Coronary artery (tissue), 2 donors: ENCODE data around the gene ALKBH4.
A peak's percentile ranks its signal among the peaks of the same experiment; 100 is the strongest.

Experiments used
- DNase-seq: peaks from one replicate; pipeline ENCODE4 v3.0.0-alpha.2; 2017; ENCODE audit warnings: low spot score
- H3K27ac ChIP-seq, 2 donors: fragments of 200-600 bp; sonication (generic); one replicate each; pipeline ENCODE4 v1.5.1; 2016 to 2019
- H3K4me3 ChIP-seq: fragments of 200-600 bp; sonication (generic); 2 replicates; pipeline ENCODE4 v1.5.1; 2016; ENCODE audit warnings: mild to moderate bottlenecking, moderate library complexity
- TF ChIP-seq, protein P1 (sequence below): fragments of 200-600 bp; sonication (generic); IDR thresholded peaks from one replicate; pipeline ENCODE4 v1.5.1; 2019; ENCODE audit warnings: antibody characterized with exemption

The ALKBH4 gene

DNA sequence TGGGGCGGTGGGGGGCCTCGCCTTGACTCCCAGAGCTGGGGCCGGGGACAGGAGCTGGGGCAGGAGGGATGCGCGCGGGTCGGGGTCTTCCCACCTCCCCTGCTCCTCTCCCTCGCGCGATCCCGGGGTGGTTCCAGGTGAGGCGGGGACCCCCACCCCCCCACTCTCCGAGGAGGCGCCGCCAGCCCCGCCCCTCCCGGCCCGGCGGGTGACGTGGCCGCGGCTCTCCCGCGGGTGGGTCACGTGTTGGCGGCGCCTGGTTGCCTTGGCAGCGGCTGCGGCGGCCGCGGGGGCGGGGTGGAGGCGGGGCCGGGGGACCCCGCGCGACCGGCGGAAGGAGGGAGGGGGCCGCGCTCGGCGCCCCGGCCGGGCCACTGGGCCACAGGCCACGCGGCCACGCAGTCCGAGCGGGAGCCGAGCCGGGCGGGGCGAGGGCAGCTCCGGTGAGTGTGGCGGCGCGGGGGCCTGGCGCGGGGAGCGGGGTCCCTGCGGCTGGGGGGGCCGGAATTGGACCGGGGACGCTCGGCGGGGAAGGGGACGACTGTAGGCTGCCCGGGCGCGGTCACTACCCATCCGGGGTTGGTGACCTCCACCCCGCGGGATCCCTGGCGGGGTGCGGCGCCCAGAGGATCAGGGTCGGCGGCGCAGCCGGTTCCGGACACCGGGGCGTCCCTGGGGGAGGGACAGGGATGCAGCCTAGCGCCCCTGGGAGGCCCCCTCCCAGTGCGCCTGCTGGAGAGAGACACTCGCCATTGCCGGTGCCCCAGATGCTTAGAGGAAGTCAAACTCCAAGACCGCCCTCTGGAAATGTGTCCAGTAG, 31.2 kb downstream of the ALKBH4 start, which contains the start of gene ORAI2:
Gene ORAI2, plus strand, starts transcription at position 357 of the 820 bp plus-strand sequence. CDS start 5,382 bp downstream, outside the sequence.
- peak; percentile 79 for DNase-seq

DNA sequence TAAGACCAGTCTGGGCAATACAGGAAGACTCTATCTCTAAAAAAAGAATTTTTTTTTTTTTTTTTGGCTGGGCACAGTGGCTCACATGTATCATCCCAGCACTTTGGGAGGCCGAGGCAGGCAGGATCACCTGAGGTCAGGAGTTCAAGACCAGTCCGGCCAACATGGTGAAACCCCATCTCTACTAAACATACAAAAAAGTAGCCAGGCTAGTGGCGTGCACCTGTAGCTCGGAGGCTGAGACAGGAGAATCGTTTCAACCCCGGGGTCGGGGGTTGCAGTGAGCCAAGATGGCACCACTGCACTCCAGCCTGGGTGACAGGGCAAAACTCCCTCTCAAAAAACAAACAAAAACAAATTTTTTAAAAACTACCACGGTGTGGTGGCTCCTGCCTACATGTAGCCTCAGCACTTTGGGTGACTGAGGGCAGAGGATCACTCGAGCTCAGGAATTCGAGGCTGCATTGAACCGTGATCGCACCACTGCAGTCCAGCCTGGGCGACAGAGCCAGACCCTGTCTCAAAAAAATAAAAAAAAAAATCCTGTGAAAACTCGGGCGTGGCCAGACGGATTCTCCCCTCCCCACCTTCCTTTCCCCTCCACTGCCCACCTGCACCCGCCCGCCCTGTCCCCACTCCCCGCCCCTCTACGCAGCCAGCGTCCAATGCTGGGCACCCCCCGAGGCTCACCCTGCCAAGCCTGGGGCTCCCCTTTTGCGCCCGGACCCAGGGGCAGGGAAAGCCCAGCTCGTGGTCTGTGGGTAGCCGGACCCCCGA, 32.0 kb downstream of the ALKBH4 start:
- H3K4me3 ChIP-seq, result peak overlapping the region; percentile 99
- TF ChIP-seq, protein P1, sequence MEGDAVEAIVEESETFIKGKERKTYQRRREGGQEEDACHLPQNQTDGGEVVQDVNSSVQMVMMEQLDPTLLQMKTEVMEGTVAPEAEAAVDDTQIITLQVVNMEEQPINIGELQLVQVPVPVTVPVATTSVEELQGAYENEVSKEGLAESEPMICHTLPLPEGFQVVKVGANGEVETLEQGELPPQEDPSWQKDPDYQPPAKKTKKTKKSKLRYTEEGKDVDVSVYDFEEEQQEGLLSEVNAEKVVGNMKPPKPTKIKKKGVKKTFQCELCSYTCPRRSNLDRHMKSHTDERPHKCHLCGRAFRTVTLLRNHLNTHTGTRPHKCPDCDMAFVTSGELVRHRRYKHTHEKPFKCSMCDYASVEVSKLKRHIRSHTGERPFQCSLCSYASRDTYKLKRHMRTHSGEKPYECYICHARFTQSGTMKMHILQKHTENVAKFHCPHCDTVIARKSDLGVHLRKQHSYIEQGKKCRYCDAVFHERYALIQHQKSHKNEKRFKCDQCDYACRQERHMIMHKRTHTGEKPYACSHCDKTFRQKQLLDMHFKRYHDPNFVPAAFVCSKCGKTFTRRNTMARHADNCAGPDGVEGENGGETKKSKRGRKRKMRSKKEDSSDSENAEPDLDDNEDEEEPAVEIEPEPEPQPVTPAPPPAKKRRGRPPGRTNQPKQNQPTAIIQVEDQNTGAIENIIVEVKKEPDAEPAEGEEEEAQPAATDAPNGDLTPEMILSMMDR, result no peak
- DNase-seq, result no peak
- peak overlapping the region; percentile 38 to 87 for H3K27ac ChIP-seq

More for the DNA sequence above, 31.2 kb downstream of the ALKBH4 start, which contains the start of gene ORAI2:
- Histone ChIP-seq H3K4me3 (peak within 1 kb of the TSS; percentile 99), H3K27ac (peak within 1 kb of the TSS; percentile 62 to 87)
- TF ChIP-seq, protein P1, result no peak

DNA sequence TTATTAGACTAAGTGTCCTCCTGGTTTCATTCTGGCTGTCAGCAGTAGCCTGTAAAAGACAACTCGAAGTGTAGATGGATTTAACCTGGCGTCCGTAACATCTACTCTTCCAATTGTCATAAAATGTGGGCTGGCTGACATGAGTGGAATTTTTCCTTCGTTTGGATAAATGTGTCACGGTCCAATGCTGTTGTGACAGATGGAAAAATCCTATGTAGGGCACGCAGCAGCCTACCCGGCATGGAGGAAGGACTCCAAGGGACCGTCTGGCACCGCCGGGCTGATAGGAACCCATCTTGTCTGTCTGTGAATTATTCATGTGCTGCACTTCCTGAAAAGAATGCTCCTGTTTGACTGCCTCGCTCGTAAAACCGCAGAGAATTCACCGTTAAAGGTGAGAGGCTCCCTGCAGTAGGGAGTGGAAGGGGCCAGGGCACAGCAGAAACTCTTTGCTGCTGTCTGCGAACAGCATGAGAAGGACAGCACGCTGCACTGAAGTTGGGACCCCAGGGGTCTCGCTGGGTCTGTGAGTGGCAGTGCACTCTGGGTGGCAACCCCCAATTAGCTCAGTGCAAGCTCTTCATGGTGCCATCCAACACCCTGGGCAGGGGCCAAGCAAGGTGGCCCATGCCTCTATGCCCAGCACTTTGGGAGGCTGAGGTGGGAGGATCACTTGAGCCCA, 32.9 kb downstream of the ALKBH4 start:
- no peak for DNase-seq
- no peak overlapping the region for H3K4me3 ChIP-seq
- TF ChIP-seq, protein P1, result no peak

DNA sequence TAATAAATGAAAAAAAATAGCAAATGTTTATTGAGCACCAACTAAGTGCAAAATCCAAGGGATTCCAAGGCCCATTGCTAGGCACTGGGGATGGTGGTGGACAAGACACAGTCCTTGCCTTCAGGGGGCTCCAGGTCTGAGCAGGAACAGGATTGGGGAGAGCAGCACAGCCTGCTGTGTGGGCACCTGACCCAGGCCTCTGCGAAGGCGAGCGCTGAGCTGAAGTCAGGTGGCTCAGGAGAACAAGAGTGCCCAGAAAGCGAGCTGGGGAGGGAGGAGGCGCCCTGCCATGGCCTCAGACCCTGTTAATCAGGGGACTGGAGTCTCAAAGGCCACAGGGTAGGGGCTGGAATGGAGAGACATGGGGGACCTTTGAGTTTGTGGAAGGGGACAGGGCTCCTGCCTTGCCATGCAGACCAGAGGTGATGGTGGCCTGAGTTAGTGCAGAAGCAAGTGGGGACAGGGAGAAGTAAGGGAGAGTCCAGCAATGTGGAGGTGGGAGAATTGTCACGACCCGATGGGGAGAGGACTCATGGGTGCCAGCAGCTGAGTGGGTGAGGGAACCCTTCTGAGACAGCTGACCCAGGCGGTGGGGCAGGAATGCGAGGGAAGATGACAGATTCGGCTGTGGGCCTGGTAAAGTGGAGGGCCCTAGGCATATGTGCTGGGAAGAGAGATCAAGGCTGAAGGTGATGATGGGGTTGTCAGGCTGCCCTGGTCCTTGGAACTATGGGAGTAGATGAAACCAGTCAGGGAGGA, 35.3 kb downstream of the ALKBH4 start:
- H3K27ac ChIP-seq, result no peak overlapping the region
- no peak overlapping the region for H3K4me3 ChIP-seq
- TF ChIP-seq, protein P1, result no peak
- DNase-seq, result no peak

More for the DNA sequence above, 32.9 kb downstream of the ALKBH4 start:
- peak overlapping the region in 1 of 2 donors; percentile 48 for H3K27ac ChIP-seq

DNA sequence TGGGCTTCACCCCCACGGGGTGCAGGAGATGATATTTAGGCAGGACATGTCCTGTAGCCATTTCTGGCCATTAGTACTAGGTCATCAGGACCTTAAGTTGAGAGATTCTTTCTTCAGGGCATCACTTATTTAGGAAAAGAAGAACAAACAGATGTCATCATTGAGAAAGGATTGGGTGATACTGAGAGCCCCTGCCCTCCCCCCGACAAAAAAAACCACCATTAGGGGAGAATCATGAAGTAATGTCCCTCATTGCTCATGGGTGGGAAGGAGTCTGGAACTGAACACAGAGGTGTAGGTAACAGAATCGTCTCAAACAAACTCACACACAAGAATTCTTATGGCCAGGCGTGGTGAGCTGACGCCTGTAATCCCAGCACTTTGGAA, 37.7 kb downstream of the ALKBH4 start:
- TF ChIP-seq, protein P1, result no peak
- DNase-seq, result no peak
- no peak overlapping the region for H3K4me3 ChIP-seq
- H3K27ac ChIP-seq, result peak overlapping the region in 1 of 2 donors; percentile 48
